GM12873 (cell line): ENCODE data around the gene AHNAK.

ENCODE experiments used
- CTCF ChIP-seq: IDR thresholded peaks from 2 replicates; pipeline ENCODE4 v1.5.1; 2012; ENCODE audit warnings: low read depth, mild to moderate bottlenecking, moderate library complexity, low read length, control low read depth; ENCODE audit not compliant: insufficient read depth; ENCODE audit errors: missing control alignments

Gene AHNAK

GRCh38 chr11:62532096-62532495, 14.5 kb downstream of the AHNAK start:
- TF ChIP-seq CTCF: no peak

- TF ChIP-seq CTCF: no peak
Observed at GRCh38 chr11:62516736-62517371, 29.8 kb downstream of the AHNAK start.

GRCh38 chr11:62514151-62514550, 32.5 kb downstream of the AHNAK start:
- no peak for TF ChIP-seq CTCF

- no peak for TF ChIP-seq CTCF
Observed at GRCh38 chr11:62513626-62514025, 33.0 kb downstream of the AHNAK start.

- TF ChIP-seq CTCF: no peak
Observed at GRCh38 chr11:62512961-62513360, 33.6 kb downstream of the AHNAK start.

GRCh38 chr11:62508336-62509058, 38.1 kb downstream of the AHNAK start:
- TF ChIP-seq CTCF: peak; percentile 65

GRCh38 chr11:62507125-62507422, 39.5 kb downstream of the AHNAK start:
- TF ChIP-seq CTCF: no peak
